Measurements from ENCODE around the gene HIRA.

The HIRA gene, protein sequence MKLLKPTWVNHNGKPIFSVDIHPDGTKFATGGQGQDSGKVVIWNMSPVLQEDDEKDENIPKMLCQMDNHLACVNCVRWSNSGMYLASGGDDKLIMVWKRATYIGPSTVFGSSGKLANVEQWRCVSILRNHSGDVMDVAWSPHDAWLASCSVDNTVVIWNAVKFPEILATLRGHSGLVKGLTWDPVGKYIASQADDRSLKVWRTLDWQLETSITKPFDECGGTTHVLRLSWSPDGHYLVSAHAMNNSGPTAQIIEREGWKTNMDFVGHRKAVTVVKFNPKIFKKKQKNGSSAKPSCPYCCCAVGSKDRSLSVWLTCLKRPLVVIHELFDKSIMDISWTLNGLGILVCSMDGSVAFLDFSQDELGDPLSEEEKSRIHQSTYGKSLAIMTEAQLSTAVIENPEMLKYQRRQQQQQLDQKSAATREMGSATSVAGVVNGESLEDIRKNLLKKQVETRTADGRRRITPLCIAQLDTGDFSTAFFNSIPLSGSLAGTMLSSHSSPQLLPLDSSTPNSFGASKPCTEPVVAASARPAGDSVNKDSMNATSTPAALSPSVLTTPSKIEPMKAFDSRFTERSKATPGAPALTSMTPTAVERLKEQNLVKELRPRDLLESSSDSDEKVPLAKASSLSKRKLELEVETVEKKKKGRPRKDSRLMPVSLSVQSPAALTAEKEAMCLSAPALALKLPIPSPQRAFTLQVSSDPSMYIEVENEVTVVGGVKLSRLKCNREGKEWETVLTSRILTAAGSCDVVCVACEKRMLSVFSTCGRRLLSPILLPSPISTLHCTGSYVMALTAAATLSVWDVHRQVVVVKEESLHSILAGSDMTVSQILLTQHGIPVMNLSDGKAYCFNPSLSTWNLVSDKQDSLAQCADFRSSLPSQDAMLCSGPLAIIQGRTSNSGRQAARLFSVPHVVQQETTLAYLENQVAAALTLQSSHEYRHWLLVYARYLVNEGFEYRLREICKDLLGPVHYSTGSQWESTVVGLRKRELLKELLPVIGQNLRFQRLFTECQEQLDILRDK

DNA sequence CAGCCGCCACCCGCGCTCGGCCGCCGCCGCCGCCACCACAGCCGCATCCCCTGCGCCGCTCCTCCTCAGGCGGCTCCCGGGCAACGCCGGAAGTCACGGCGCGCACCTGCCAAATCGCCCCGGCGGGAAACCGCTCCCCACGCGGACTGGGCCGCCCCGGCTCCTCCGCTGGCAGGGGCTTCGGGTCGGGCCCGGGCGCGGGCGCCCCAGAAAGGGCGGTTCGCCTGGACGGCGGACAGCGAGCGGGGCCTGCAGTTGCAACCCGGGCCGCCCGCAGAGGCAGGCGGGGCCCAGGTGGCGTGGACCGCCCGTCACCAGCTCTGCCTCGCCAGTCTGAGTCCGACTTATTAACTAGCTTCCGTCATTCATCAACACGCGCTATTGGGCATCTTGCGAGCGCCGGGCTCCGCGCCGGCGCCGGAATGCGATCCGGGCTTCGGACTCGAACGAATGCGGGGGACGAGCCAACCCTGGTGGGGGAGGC is at the start of gene HIRA:
TSS of gene HIRA (minus strand) at position 85 of the 484 bp plus-strand sequence. CDS start 257 bp downstream, outside the sequence.
- peak; percentile 89 for DNase-seq (ENCODE audit: low read depth)

DNA sequence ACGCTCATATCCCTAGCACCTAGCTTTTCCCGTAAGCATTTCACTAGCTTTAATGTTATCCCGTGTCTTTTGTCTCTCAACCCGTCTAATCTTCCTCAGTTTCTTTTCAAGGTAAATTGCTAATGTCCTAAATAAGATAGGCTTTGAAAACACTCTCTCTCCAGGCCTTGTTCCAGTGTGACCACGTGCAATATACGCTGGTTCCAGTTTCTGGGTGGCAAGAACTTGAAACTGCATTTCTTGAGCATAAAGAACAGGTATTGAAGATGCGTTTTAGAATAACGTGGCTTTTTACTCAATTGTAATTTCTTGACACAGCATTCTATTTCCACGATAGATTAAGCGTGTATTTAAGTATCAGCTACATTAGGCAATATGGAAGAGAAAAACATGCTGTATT is 49.3 kb upstream of the HIRA start:
- no peak for DNase-seq (ENCODE audit: low read depth)

DNA sequence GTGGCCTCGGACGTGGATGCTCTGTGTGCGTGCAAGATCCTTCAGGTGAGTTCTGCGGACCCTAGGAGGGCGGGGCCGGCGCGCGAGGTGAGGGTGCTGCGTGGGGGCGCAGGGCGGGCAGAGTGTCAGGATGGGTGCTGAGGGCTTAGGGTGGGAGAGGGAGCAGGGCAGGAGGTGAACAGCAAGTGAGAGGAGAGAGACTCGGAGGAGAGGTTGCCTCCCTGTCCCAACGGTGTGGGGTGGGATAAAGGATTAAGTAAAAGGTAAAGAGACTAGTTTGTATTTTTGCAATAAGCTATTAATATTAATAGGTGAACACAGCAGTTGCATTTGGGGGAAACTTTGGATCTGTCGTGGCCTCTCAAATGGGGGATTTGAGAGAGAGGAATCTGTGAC is 48.6 kb upstream of the HIRA start:
- DNase-seq (ENCODE audit: low read depth) = no peak

DNA sequence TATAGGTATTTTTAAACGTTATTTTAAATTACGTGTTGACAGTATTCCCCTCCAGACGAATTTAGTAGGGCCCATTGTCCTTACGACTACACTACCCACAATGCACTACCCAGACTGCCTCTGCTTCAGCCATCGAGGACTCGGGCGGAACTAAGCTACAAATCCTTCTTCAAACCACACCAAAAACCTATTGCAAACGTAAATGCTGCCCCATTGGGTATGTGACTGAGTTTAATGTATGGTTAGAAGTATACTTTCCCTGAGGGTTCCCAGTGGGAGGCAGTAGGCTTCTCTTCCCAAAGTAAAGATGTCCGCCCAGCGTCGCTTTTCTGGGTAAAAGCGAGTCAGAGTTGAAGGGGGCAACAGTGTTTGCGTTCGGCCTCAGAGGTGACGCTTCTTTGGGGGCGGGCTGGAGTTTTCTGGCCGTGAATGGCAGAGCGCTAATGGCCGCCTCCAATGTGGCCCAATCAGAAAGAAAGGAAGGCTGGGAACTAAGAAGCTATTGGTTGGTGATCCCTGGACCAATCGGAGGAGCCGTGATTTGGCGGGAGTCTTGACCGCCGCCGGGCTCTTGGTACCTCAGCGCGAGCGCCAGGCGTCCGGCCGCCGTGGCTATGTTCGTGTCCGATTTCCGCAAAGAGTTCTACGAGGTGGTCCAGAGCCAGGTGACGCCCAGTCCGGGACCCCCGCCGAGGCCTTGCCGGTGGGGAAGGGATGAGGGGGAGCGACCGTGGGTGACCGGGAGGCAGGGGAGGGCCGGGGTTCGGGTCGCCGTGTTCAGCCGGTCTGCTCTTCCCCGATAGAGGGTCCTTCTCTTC is 48.0 kb upstream of the HIRA start, which contains the start of gene CDC45:
TSS of gene CDC45 (plus strand) at position 566 of the 818 bp plus-strand sequence. CDS start at position 615, 49 bp downstream.
- DNase-seq (ENCODE audit: low read depth) = peak; percentile 63

DNA sequence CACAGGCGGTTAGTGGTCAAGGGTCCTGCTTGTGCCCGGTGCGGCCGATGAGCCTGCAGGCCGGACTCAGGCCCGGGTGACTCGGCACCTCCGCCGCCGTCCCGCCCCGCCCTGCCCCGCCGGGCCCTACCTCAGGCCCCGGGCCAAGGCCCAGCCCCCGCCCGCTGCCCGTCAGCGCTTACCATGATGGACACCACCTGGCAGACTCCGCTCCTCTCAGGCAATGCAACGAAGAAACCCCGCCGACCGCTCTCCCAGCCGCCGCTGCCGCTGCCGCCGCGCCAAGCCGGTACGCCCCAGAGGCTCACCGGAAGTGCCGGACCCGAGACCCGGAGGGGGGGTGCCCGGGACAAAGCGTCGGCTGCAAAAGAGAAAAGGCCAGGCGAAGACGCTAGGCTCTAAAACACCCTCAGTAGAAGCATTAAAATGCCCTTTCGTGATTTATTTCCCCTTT is 47.4 kb upstream of the HIRA start, which contains the start of gene UFD1:
TSS of gene UFD1 (minus strand) at position 293 of the 454 bp plus-strand sequence. CDS start at position 185, 108 bp downstream.
- DNase-seq (ENCODE audit: low read depth) = peak; percentile 61

DNA sequence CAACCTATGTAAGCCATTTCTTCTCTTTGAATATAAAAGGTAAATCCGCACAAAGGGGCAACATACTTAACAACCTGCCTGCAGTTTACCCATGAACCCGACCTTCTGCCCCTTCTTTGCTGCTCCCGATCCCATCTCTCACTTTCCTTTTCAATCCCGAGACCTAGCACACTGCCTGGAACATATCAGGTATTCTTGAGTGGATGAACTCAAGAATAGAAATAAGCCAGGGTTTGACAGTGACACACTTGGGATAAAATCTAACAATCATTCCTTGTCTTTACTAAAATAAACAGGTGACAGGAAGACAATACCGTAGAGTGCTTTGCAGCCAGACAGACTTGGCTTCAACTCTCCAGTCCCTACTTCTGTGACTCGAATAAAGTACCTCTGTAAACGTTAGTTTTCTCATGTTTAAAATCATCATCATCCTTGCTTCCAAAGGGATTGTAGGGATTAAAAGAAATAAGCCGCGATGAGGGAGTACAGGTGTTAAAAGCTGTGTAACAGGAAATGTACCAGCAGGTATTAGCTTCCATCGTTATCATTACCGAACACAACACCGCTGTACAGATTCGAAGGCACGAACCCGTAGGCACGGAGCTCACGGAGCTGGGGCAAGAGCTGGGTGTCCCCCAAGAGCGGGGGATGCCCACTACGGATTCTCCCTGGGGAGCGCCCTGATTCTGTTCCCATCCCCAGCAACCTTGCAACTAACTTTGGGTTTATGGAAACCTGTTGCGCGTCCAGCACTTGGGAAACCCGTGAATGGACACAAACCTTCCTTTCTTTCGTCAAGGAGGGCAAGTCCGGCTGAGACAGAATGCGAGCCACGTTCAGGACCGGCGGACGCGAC is 46.7 kb upstream of the HIRA start:
- DNase-seq (ENCODE audit: low read depth) = no peak

DNA sequence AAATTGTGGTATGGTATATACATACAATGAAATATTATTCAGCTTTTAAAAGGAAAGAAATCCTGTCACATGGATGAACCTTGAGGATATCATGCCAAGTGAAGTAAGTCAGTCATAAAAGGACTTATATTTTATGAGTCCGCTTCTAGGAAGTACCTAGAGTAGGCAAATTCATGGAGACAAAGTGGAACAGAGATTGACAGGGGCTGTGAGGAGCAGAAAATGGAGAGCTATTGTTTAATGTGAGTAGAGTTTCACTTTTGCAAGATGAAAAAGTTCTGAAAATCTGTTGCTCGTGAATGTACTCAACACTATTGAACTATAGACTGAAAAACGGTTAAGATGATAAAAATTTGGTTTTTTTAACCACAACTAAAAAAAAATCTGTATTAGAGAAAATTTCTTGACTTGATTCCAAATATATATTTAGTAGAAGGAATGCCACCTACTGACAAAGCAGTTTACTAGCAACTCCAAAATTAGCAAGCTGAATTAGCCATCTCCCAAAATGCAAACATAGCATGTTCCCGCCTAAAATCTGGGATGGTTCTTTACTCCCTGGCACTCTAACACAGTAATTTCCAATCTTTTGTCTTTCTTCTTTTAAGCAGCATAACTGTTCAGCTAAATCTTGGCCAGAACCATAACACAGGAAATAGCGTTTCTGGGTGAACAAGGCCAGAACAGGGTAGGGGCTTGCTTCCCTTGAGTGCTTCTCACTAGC is 46.0 kb upstream of the HIRA start:
- no peak for DNase-seq (ENCODE audit: low read depth)

DNA sequence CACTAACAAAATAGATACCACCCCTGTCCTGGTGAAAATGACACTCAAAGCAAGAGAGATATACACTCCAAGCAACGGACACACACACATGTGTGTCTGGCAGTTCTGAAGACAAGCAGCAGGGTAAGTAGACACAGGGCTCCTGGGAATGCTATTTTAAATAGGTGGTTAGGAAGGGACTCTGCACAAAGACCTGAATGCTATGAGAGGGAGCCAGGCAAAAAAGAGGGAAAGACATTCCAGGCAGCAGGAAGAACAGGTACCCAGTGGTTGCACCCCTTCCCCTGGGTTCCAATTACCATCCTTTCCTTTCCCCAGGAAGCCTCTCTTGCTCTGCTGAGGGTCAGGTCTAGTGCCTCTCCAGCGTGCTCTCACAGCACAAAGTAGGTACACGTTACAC is 44.5 kb upstream of the HIRA start:
- DNase-seq (ENCODE audit: low read depth) = no peak

DNA sequence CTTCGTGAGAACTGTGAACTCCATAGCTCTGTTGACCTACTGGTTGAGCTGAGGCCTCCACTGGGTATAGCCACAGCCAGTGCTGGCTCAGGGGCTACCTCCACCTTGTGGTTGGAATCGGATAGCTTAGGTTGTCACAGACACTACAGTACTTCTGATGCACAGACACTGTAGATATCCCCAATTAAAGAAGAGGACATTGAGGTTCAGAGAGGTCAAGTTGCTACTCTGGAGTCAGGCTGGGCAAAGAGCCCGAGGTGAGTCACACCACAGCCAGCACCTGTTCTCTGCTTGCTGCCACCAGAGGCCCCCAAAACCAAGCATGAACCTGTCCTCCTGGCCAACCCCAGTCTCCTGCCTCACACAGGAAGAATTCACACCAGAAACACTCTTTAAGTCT is 42.0 kb upstream of the HIRA start:
- no peak for DNase-seq (ENCODE audit: low read depth)

DNA sequence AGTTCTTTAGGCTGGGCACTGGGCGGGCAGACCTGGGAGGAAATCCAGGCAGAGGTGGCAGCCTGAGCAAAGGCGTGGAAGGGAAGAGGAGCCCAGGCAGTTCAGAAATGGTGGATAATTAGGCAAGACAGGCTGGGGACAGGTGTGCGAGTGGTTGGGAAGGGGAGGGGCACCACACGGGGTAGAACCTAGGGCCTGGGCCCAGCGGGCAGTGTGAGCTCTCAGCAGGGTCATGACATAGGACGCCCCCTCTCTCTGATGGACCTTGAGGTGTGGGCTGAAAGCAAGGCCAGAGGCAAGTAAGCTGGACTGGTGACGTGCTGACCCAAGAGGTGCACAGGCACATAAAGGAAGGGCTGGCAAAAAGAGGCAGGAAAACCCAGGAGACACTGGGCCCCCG is 40.7 kb upstream of the HIRA start:
- DNase-seq (ENCODE audit: low read depth) = no peak

DNA sequence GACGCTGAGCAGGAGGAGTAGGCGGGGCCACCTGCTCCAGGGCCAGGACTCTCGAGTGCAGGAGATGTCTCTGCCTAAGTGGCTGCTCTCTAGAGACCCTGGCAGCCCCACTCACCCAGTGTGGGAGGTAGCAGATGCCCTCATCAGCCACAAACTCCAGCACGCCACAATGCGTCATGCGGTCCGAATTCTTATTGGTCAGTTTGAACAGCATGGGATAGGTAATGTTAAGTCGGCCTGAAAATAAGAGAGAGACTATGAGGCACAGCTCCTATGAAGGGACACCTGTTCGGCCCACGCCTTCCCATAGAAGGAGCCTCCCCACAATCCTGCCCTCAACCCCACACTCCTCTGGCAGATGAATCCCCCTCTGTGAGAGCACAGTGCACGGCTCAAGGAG is 40.0 kb upstream of the HIRA start:
- DNase-seq (ENCODE audit: low read depth) = no peak

DNA sequence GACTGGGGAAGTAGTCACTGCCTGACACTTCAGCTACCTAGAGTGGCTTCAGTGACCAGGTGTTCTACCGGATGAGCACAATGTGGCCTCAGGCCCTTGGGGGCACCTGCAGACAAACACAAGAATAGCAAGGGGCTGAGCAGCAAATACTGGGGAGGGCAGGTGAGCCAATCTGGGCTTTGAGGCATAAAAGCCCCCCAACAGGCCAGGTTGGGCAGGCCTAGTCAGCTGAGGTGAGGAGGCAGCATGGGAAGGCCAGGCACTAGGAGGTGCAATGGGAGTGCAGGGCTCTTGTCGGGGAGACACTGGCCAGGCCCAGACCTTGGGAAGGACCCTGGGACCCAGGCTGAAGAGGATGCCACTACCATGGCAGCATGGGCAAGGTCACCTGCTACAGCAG is 38.5 kb upstream of the HIRA start:
- DNase-seq (ENCODE audit: low read depth) = no peak

DNA sequence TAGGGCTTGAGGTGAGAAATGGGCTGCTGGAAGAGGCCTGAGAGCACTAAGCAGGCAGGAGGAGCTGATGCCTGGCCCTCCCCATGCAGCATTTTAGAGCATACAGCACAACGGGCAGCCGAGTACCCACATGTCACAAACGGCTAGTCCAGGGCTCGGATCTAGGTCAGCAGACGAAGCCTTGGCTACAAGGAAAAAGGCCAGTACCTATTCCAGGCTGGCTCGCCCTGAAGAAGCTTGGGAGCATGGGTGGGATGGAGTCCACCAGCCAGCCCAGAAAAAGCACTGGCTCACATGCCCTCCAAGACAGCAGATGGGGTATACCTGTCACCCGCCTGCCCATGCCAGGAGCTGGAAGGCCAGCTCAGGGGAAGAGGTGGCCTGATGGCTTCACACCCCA is 37.9 kb upstream of the HIRA start:
- no peak for DNase-seq (ENCODE audit: low read depth)

DNA sequence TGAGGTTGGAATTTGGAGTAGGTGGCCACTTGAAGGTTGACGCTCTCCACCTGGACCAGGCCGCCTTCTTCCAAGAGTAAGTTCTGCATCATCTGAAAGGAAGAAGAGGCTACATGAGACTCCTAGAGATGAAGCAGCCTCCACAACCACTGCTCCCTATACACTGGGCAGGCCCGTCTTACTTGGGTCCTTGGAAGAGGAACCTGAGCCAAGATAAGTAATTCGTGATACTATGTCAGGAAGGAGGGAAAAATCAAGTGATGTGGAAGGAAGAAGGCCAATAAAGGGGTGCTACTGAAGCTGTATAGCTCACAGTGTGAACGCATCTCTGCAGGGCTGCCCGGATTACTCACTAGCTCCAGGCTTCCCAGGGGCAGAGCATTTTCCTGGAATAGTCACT is 36.4 kb upstream of the HIRA start:
- no peak for DNase-seq (ENCODE audit: low read depth)

DNA sequence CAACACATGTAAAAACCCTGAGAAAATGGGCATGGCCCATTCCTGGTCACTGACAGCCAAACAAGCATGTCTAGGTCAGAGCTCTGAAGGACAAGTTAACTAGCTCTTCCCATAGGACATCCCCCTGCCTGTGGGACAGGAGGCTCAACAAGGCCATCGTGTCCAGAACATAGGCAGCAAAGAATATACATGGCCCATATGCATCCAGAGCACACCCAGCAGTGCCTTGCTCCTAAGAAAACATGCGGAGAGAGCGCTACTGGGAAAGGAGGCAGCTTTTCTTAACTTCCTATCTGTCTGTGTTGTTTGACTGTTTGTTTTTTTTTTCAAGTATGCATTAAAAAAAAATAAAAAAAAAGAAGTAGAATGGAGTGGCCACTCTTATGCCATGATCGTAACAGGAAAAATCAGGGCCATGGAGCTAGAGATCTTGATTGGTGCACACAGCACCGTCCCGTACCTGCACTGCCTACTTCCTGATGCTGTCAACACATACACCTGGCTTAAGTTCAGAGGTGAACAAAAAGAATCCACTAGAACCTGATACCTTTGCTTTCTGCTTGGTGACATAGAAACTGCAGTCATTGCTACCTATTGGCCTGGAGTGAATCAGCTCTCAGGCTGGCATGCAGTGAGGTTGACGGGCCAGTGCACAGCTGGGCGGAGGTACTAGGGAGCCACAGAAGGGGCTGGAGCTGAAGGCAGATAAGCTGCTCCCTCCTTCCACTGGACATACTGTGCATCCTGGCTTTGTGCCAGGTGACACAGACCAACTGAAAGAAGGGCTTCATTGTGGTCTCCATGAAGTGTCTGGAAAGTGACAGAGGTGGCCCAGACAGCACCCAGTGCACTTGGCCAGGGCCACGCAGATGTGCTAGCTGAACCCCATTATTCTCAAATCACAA is 35.6 kb upstream of the HIRA start:
- no peak for DNase-seq (ENCODE audit: low read depth)

DNA sequence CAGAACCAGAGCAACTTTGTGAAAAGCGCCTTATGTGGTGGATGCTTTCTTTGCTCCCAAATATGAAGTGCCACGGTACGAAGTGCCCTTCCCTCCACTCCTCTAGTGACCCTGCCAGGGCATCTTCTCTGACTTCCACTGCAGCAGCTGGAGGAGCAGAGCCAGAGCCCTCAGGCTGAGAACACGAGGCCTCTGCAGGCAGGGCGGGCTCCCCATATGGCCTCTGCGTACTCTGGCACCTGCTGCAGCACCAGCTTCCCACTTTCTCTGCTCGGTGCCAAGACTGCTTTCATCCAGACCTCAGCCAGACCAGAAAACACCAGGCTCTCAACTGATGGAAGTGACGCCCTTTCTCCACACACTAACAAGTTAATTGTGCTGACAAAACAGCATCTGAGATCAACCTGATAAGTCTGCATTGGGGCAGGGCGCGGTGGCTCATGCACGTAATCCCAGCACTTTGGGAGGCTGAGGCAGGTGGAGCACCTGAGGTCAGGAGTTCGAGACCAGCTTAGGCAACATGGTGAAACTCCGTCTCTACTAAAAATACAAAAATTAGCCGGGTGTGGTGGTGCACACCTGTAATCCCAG is 34.7 kb upstream of the HIRA start:
- no peak for DNase-seq (ENCODE audit: low read depth)

DNA sequence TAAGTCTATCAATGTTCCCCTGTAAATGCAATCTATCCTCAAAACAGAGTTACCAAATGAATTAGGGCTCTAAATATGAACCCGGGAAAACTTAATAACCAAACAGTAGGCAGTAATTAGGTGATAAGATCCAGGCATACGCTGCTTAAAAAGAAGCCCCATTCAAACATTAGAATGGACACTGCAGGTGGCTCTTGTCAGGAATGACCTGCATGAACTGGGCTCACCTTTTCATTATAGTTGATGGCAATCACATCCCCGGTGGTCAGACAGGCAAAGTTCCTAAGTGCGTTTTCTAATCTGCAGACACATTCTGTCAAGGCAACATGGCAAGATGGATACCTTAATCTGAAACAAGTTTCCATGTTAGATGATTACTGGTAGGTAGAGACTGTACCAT is 33.4 kb upstream of the HIRA start:
- DNase-seq (ENCODE audit: low read depth) = no peak

DNA sequence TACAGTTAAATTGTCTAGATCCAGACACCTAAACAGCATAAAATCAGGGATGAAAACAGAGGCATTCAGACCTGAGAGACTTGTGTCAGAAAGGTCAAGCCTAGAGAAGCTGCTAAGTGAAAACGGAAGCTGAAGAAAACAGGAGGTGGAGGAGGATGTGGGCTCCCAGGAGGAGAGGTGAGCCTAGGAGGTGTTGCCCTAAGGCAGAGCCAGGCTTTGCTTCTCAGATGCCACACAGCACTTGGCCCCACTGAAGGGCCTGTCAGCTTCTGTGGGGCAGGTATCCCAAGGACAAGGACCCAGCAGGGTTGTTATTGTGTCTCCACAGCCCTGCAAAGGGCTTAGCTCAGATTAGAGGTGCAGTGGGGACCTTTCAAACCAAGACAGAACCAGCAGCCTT is 33.0 kb upstream of the HIRA start:
- DNase-seq (ENCODE audit: low read depth) = no peak
